Nephron (organoid): ENCODE results near the gene MYH7B.

Source experiments
- H3K27ac Mint-ChIP-seq, 3 experiments: 2 replicates each; pipeline ENCODE4 v1.8.0; 2020; ENCODE audit warnings: mixed read lengths in 3 of 3, mild to moderate bottlenecking in 2 of 3, moderate library complexity in 1 of 3
- H3K27me3 Mint-ChIP-seq: 2 replicates; pipeline ENCODE4 v1.8.0; 2021; ENCODE audit warnings: low read depth, mild to moderate bottlenecking, moderate library complexity, mixed read lengths
- H3K36me3 Mint-ChIP-seq: 2 replicates; pipeline ENCODE4 v1.8.0; 2020; ENCODE audit warnings: low read depth, mixed read lengths
- H3K4me1 Mint-ChIP-seq: 2 replicates; pipeline ENCODE4 v1.8.0; 2020; ENCODE audit warnings: mixed read lengths
- H3K4me3 Mint-ChIP-seq, 3 experiments: 2 replicates each; pipeline ENCODE4 v1.8.0; 2020; ENCODE audit warnings: mild to moderate bottlenecking in 3 of 3, mixed read lengths in 3 of 3, moderate library complexity in 2 of 3
- H3K9me3 Mint-ChIP-seq: 2 replicates; pipeline ENCODE4 v1.8.0; 2020; ENCODE audit warnings: mixed read lengths
- TF ChIP-seq, protein P1 (sequence below), 3 experiments: fragments of 200-600 bp; sonication (generic); IDR thresholded peaks; one replicate each; pipeline ENCODE4 v1.5.0; 2021; ENCODE audit warnings: antibody characterized with exemption in 3 of 3; ENCODE audit not compliant: unreplicated experiment in 3 of 3

The MYH7B gene

GRCh38 chr20:34971561-34972235, 16.0 kb downstream of the MYH7B start:
- Mint-ChIP-seq H3K9me3 (no peaks in the 10 kb centered on the region), H3K27ac (peak overlapping the region; percentile 50 to 60 (median 56)), H3K4me3 (peak overlapping the region in 1 of 3 experiments; percentile 12), H3K4me1 (peaks cover 60% of the 10 kb centered on the region), H3K36me3 (no peaks in the 10 kb centered on the region), H3K27me3 (peaks cover 12% of the 10 kb centered on the region)
- TF ChIP-seq, protein P1, sequence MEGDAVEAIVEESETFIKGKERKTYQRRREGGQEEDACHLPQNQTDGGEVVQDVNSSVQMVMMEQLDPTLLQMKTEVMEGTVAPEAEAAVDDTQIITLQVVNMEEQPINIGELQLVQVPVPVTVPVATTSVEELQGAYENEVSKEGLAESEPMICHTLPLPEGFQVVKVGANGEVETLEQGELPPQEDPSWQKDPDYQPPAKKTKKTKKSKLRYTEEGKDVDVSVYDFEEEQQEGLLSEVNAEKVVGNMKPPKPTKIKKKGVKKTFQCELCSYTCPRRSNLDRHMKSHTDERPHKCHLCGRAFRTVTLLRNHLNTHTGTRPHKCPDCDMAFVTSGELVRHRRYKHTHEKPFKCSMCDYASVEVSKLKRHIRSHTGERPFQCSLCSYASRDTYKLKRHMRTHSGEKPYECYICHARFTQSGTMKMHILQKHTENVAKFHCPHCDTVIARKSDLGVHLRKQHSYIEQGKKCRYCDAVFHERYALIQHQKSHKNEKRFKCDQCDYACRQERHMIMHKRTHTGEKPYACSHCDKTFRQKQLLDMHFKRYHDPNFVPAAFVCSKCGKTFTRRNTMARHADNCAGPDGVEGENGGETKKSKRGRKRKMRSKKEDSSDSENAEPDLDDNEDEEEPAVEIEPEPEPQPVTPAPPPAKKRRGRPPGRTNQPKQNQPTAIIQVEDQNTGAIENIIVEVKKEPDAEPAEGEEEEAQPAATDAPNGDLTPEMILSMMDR (IDR thresholded peaks at IDR 0.05; ENCODE audit: unreplicated experiment in 3 of 3), result no peak

GRCh38 chr20:34974246-34974645, 18.6 kb downstream of the MYH7B start:
- no peaks in the 10 kb centered on the region for H3K36me3 Mint-ChIP-seq
- H3K9me3 Mint-ChIP-seq, result no peaks in the 10 kb centered on the region
- no peak overlapping the region for H3K4me3 Mint-ChIP-seq
- H3K27me3 Mint-ChIP-seq, result peaks cover 12% of the 10 kb centered on the region
- H3K4me1 Mint-ChIP-seq, result peaks cover 59% of the 10 kb centered on the region
- TF ChIP-seq, protein P1 (IDR thresholded peaks at IDR 0.05; ENCODE audit: unreplicated experiment in 3 of 3), result no peak
- no peak overlapping the region for H3K27ac Mint-ChIP-seq

DNA sequence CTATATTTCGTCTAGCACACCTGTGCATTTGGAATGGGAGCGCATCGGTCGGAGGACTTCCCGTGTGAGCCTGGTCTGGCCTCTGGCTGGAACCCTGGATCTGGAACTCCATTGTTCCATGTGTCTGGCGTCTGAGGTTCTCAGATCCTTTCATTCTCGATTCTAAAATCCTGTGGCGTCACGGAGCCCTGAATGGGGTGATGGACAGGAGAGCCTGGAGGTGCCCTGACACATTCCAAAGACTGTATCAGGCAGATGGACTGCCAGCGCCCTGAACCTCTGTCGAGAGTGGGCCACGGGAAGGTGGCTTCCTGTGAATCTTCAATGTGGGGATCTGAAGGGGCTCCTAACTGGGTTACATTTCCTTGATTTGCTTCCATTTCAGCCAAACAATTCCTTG, 20.6 kb downstream of the MYH7B start:
- peaks cover 12% of the 10 kb centered on the region for H3K27me3 Mint-ChIP-seq
- H3K9me3 Mint-ChIP-seq, result no peaks in the 10 kb centered on the region
- H3K4me1 Mint-ChIP-seq, result peaks cover 58% of the 10 kb centered on the region
- no peaks in the 10 kb centered on the region for H3K36me3 Mint-ChIP-seq
- TF ChIP-seq, protein P1 (IDR thresholded peaks at IDR 0.05; ENCODE audit: unreplicated experiment in 3 of 3), result no peak
- peak overlapping the region in 2 of 3 experiments; percentile 30 to 49 for H3K27ac Mint-ChIP-seq
- peak overlapping the region in 1 of 3 experiments; percentile 32 for H3K4me3 Mint-ChIP-seq

DNA sequence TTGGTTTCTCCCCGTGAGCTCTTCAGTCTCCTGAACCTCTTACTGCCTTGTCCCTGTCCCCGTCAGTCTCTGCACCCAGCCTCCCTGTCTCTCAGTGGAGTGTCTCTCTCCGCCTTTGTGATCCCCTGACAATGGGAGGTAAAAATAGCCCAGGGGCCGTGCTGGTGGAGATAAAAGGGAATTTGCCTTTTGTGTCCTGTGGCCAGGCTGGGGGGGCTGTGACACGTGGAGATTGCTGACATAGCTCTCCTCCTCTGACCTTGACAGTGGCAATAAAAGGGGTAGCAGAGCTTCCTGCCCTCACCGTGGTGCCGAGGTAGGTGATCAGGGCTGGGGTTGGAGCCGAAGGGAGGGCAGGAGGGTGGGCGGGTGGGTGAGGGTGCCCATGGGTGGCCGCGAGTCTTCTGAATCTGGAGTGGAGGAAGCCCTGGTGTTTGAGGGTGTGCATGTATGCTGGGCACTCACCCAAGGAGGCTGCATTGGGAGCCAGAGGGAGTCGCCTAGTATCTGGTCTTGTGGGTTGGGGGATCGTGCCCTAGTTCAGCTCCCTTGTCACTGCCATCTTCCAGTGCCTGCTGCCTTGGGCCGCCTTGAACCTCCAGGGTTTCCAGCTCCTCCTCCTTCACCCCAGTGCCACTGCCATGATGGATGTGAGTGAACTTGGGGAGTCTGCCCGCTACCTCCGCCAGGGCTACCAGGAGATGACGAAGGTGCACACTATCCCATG, 21.9 kb downstream of the MYH7B start:
- TF ChIP-seq, protein P1 (IDR thresholded peaks at IDR 0.05; ENCODE audit: unreplicated experiment in 3 of 3), result no peak
- H3K4me1 Mint-ChIP-seq, result peaks cover 55% of the 10 kb centered on the region
- H3K27me3 Mint-ChIP-seq, result peaks cover 12% of the 10 kb centered on the region
- H3K36me3 Mint-ChIP-seq, result no peaks in the 10 kb centered on the region
- H3K9me3 Mint-ChIP-seq, result no peaks in the 10 kb centered on the region
- H3K27ac Mint-ChIP-seq, result peak overlapping the region in 2 of 3 experiments; percentile 27 to 30
- peak overlapping the region; percentile 31 to 84 (median 82) for H3K4me3 Mint-ChIP-seq

DNA sequence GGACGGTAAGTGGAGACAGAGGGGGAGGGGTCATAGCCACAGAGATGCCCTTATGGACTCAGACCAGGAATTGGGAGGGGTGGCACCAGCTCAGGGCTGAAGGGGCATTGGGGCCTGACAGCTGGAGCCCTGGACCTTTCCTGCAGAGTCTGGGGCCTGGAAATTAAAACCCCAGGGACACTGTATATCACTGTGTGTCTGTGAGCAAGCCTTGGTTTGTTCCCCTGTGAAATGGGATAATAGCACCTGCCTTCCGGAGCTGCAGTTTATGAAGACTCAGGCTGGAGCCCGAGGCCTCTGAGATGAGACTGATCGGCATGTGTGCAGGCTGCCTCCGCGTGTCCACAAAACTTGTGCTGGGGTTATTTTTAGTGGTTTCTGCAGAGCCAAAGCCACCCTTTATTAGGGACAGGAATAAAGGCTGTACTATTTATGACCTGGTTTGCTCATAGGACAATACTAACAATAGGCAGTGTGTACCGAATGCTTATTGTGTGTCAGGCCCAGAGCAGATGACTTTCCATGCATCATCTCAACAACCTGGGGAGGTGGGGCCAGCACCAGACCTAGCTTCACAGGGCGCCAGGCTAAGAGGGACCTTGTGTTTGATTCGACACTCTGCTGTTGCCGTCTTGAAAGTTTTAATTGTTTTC, 22.6 kb downstream of the MYH7B start:
- no peak overlapping the region for H3K27ac Mint-ChIP-seq
- H3K9me3 Mint-ChIP-seq, result no peaks in the 10 kb centered on the region
- H3K36me3 Mint-ChIP-seq, result no peaks in the 10 kb centered on the region
- peaks cover 12% of the 10 kb centered on the region for H3K27me3 Mint-ChIP-seq
- TF ChIP-seq, protein P1 (IDR thresholded peaks at IDR 0.05; ENCODE audit: unreplicated experiment in 3 of 3), result no peak
- H3K4me3 Mint-ChIP-seq, result peak overlapping the region; percentile 8 to 84 (median 82)
- H3K4me1 Mint-ChIP-seq, result peaks cover 57% of the 10 kb centered on the region
